HG03175 (cell line): Measurements from ENCODE around the gene CORIN.

Experiments
- ATAC-seq: cut with Tn5 transposase; IDR thresholded peaks from one replicate; pipeline ENCODE4 v1.9.1; 2021; ENCODE audit warnings: mild to moderate bottlenecking, moderate library complexity; ENCODE audit not compliant: unreplicated experiment

The CORIN gene

GRCh38 chr4:47836641-47837093 lies 1.2 kb downstream of the CORIN start:
- ATAC-seq, result peak; percentile 71

GRCh38 chr4:47835494-47835893 lies 2.4 kb downstream of the CORIN start:
- no peak for ATAC-seq

- ATAC-seq, result no peak
These were observed 6.7 kb downstream of the CORIN start for GRCh38 chr4:47831026-47831679.

GRCh38 chr4:47830265-47831025 lies 7.4 kb downstream of the CORIN start:
- ATAC-seq, result no peak

- no peak for ATAC-seq
These were observed 8.4 kb downstream of the CORIN start for GRCh38 chr4:47829438-47829837.

GRCh38 chr4:47827343-47828047 lies 10.4 kb downstream of the CORIN start:
- ATAC-seq, result no peak

- no peak for ATAC-seq
These were observed 13.0 kb downstream of the CORIN start for GRCh38 chr4:47824840-47825239.

- no peak for ATAC-seq
These were observed 18.7 kb downstream of the CORIN start for GRCh38 chr4:47819178-47819577.

GRCh38 chr4:47817275-47817674 lies 20.6 kb downstream of the CORIN start:
- ATAC-seq, result no peak

- ATAC-seq, result no peak
These were observed 21.1 kb downstream of the CORIN start for GRCh38 chr4:47816748-47817147.

- no peak for ATAC-seq
These were observed 23.1 kb downstream of the CORIN start for GRCh38 chr4:47814618-47815295.

GRCh38 chr4:47809654-47810203 lies 28.1 kb downstream of the CORIN start:
- ATAC-seq, result no peak

GRCh38 chr4:47804598-47804997 lies 33.3 kb downstream of the CORIN start:
- no peak for ATAC-seq

GRCh38 chr4:47801481-47802002 lies 36.3 kb downstream of the CORIN start:
- no peak for ATAC-seq

- ATAC-seq, result no peak
These were observed 39.7 kb downstream of the CORIN start for GRCh38 chr4:47798165-47798564.

- ATAC-seq, result no peak
These were observed 45.9 kb downstream of the CORIN start for GRCh38 chr4:47791965-47792364.

- no peak for ATAC-seq
These were observed 47.8 kb downstream of the CORIN start for GRCh38 chr4:47790105-47790504.

GRCh38 chr4:47788126-47788525 lies 49.7 kb downstream of the CORIN start:
- no peak for ATAC-seq

GRCh38 chr4:47786958-47787370 lies 50.9 kb downstream of the CORIN start:
- ATAC-seq, result peak; percentile 74

- no peak for ATAC-seq
These were observed 52.7 kb downstream of the CORIN start for GRCh38 chr4:47785153-47785552.

- no peak for ATAC-seq
These were observed 53.6 kb downstream of the CORIN start for GRCh38 chr4:47784222-47784621.
